ENCODE data around the gene RBBP4.

RBBP4 gene

GRCh38 chr1:32680642-32681041 lies 29.6 kb downstream of the RBBP4 start:
- no peak overlapping the region for H3K4me2 ChIP-seq (ENCODE audit: low read length)
- no peak overlapping the region for H3K27ac ChIP-seq (ENCODE audit: low read depth, low read length)
- H3F3A ChIP-seq (ENCODE audit: control insufficient read depth, insufficient read depth): peaks cover 28% of the 10 kb centered on the region
- no peak overlapping the region for H3K4me3 ChIP-seq (ENCODE audit: low read length)
- no peaks in the 10 kb centered on the region for H3K4me1 ChIP-seq (ENCODE audit: control insufficient read depth, low read length)
- peaks cover 4% of the 10 kb centered on the region; the same call in 1 of the 2 replicates for H4K20me1 ChIP-seq (ENCODE audit: control insufficient read depth, insufficient read depth, low read depth, low read length)
- TF ChIP-seq EZH2phosphoT487 (IDR thresholded peaks at IDR 0.05; ENCODE audit: borderline replicate concordance, low read length) (no peak), CTCF (IDR thresholded peaks at IDR 0.05; ENCODE audit: low read depth, low read length, poor library complexity, severe bottlenecking) (no peak)
- H3K79me2 ChIP-seq (ENCODE audit: control insufficient read depth, low read length): no peaks in the 10 kb centered on the region
- no peaks in the 10 kb centered on the region for H3K27me3 ChIP-seq (ENCODE audit: control insufficient read depth, low read length)
- H3K36me3 ChIP-seq (ENCODE audit: control insufficient read depth, low read length): peaks cover 93% of the 10 kb centered on the region
- no peaks in the 10 kb centered on the region for H3K9me2 ChIP-seq (replicated peaks; ENCODE audit: control insufficient read depth, low read length)
- H3K9me3 ChIP-seq (ENCODE audit: control insufficient read depth, insufficient read depth, low read length): no peaks in the 10 kb centered on the region

- Histone ChIP-seq H3F3A (ENCODE audit: control insufficient read depth, insufficient read depth) (peaks cover 35% of the 10 kb centered on the region), H3K4me3 (ENCODE audit: low read length) (no peak overlapping the region), H4K20me1 (ENCODE audit: control insufficient read depth, insufficient read depth, low read depth, low read length) (peaks cover 4% of the 10 kb centered on the region; the same call in 1 of the 2 replicates), H3K4me2 (ENCODE audit: low read length) (no peak overlapping the region), H3K27ac (ENCODE audit: low read depth, low read length) (no peak overlapping the region), H3K27me3 (ENCODE audit: control insufficient read depth, low read length) (no peaks in the 10 kb centered on the region), H3K9me2 (replicated peaks; ENCODE audit: control insufficient read depth, low read length) (no peaks in the 10 kb centered on the region), H3K9me3 (ENCODE audit: control insufficient read depth, insufficient read depth, low read length) (no peaks in the 10 kb centered on the region), H3K79me2 (ENCODE audit: control insufficient read depth, low read length) (no peaks in the 10 kb centered on the region), H3K36me3 (ENCODE audit: control insufficient read depth, low read length) (peaks cover 91% of the 10 kb centered on the region), H3K4me1 (ENCODE audit: control insufficient read depth, low read length) (no peaks in the 10 kb centered on the region)
- TF ChIP-seq EZH2phosphoT487 (IDR thresholded peaks at IDR 0.05; ENCODE audit: borderline replicate concordance, low read length) (no peak), CTCF (IDR thresholded peaks at IDR 0.05; ENCODE audit: low read depth, low read length, poor library complexity, severe bottlenecking) (no peak)
Observed at GRCh38 chr1:32681509-32681908, 30.5 kb downstream of the RBBP4 start.

- peaks cover 87% of the 10 kb centered on the region for H3K36me3 ChIP-seq (ENCODE audit: control insufficient read depth, low read length)
- H3K79me2 ChIP-seq (ENCODE audit: control insufficient read depth, low read length): no peaks in the 10 kb centered on the region
- no peaks in the 10 kb centered on the region for H3K9me2 ChIP-seq (replicated peaks; ENCODE audit: control insufficient read depth, low read length)
- peaks cover 4% of the 10 kb centered on the region; the same call in 1 of the 2 replicates for H4K20me1 ChIP-seq (ENCODE audit: control insufficient read depth, insufficient read depth, low read depth, low read length)
- H3K27ac ChIP-seq (ENCODE audit: low read depth, low read length): no peak overlapping the region
- no peak overlapping the region for H3K4me2 ChIP-seq (ENCODE audit: low read length)
- no peaks in the 10 kb centered on the region for H3K9me3 ChIP-seq (ENCODE audit: control insufficient read depth, insufficient read depth, low read length)
- H3K4me3 ChIP-seq (ENCODE audit: low read length): no peak overlapping the region
- peaks cover 35% of the 10 kb centered on the region for H3F3A ChIP-seq (ENCODE audit: control insufficient read depth, insufficient read depth)
- no peaks in the 10 kb centered on the region for H3K27me3 ChIP-seq (ENCODE audit: control insufficient read depth, low read length)
- TF ChIP-seq CTCF (IDR thresholded peaks at IDR 0.05; ENCODE audit: low read depth, low read length, poor library complexity, severe bottlenecking) (no peak), EZH2phosphoT487 (IDR thresholded peaks at IDR 0.05; ENCODE audit: borderline replicate concordance, low read length) (no peak)
- H3K4me1 ChIP-seq (ENCODE audit: control insufficient read depth, low read length): no peaks in the 10 kb centered on the region
Observed at GRCh38 chr1:32681999-32682398, 31.0 kb downstream of the RBBP4 start.
